Lower leg skin (tissue), 3 donors: ENCODE data around the gene CLIC4.

Experiments
- POLR2A ChIP-seq, 2 donors: fragments of 450-650 bp; IDR thresholded peaks; one replicate each; pipeline ENCODE4 v1.6.1; 2016 to 2017; ENCODE audit warnings: antibody characterized with exemption in 2 of 2, mild to moderate bottlenecking in 1 of 2, moderate library complexity in 1 of 2
- TF ChIP-seq, protein P1 (sequence below), 3 donors: fragments of 450-650 bp; IDR thresholded peaks; one replicate each; pipeline ENCODE4 v1.5.1; 2016; ENCODE audit warnings: antibody characterized with exemption in 3 of 3, mild to moderate bottlenecking in 3 of 3, moderate library complexity in 2 of 3

DNA sequence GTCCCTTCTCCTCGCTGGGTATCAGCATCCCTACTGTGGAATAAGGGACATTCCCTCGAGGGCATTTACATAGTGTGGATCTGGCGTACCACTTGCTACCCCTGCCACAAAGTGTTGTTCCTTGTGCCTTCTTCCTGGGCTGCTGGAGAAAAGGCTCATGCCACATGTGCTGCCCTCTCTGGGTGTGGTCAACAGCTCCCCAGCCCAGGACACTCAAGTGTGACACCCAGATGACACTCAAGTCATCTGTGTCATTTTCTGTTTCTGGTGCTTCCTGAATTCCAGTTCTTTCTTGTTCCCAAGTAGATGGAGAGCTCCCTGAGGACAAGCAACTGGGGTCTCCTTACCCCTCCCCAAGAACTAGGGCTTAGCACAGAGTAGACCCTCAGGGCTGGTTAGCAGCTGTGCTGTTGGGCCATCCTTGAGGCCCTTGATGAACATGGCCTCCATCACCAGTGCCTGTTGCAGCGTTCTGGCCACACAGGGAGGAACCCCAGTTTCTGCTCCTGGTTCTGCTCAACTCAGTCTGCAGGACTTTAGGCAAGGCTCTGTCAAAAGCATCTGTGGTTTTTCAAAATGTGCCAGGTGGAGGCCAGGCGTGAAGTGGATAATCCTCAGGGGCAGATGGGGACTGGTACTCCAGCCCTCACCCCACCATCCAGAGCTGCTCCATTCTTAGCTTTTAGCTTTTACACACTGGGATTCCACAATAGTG is 49.0 kb upstream of the CLIC4 start:
- TF ChIP-seq, protein P1, sequence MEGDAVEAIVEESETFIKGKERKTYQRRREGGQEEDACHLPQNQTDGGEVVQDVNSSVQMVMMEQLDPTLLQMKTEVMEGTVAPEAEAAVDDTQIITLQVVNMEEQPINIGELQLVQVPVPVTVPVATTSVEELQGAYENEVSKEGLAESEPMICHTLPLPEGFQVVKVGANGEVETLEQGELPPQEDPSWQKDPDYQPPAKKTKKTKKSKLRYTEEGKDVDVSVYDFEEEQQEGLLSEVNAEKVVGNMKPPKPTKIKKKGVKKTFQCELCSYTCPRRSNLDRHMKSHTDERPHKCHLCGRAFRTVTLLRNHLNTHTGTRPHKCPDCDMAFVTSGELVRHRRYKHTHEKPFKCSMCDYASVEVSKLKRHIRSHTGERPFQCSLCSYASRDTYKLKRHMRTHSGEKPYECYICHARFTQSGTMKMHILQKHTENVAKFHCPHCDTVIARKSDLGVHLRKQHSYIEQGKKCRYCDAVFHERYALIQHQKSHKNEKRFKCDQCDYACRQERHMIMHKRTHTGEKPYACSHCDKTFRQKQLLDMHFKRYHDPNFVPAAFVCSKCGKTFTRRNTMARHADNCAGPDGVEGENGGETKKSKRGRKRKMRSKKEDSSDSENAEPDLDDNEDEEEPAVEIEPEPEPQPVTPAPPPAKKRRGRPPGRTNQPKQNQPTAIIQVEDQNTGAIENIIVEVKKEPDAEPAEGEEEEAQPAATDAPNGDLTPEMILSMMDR (IDR thresholded peaks at IDR 0.05) = no peak
- TF ChIP-seq POLR2A (IDR thresholded peaks at IDR 0.05) = no peak
